Activated CD4-positive, alpha-beta T cell treated with anti-CD3 and anti-CD28 coated beads, Interleukin-10, Interleukin-2, amounts not matched to agents 100 ng/mL and 50 ng/mL, durations not matched to agents 16 hours and 8 hours (primary cell): ENCODE data around the gene TBC1D4.
A peak's percentile ranks its signal among the peaks of the same experiment; 100 is the strongest.

Experiments
- DNase-seq: peaks from one replicate; pipeline ENCODE4 v3.0.0-alpha.2; 2020

TBC1D4 gene

GRCh38 chr13:75482070-75482819 is at the start of gene TBC1D4:
Gene TBC1D4 (minus strand): TSS chr13:75482169. CDS start chr13:75481767, 402 bp downstream.
- peak; percentile 81 for DNase-seq

- peak; percentile 4 for DNase-seq
Measured at GRCh38 chr13:75530549-75530961, 48.6 kb upstream of the TBC1D4 start.

- no peak for DNase-seq
Measured at GRCh38 chr13:75521956-75522355, 40.0 kb upstream of the TBC1D4 start.

- DNase-seq, result no peak
Measured at GRCh38 chr13:75518439-75519088, 36.6 kb upstream of the TBC1D4 start.

- no peak for DNase-seq
Measured at GRCh38 chr13:75514080-75514995, 32.4 kb upstream of the TBC1D4 start.

GRCh38 chr13:75513271-75513670 is 31.3 kb upstream of the TBC1D4 start:
- no peak for DNase-seq

- DNase-seq, result no peak
Measured at GRCh38 chr13:75512253-75512652, 30.3 kb upstream of the TBC1D4 start.

- DNase-seq, result no peak
Measured at GRCh38 chr13:75511051-75511625, 29.2 kb upstream of the TBC1D4 start.

- DNase-seq, result no peak
Measured at GRCh38 chr13:75508002-75508548, 26.1 kb upstream of the TBC1D4 start.

GRCh38 chr13:75507027-75508001 is 25.3 kb upstream of the TBC1D4 start:
- no peak for DNase-seq

- no peak for DNase-seq
Measured at GRCh38 chr13:75506018-75506417, 24.0 kb upstream of the TBC1D4 start.

GRCh38 chr13:75505327-75505726 is 23.4 kb upstream of the TBC1D4 start:
- no peak for DNase-seq

GRCh38 chr13:75495938-75496337 is 14.0 kb upstream of the TBC1D4 start:
- no peak for DNase-seq

- no peak for DNase-seq
Measured at GRCh38 chr13:75494491-75494890, 12.5 kb upstream of the TBC1D4 start.

GRCh38 chr13:75493156-75493555 is 11.2 kb upstream of the TBC1D4 start:
- no peak for DNase-seq

- no peak for DNase-seq
Measured at GRCh38 chr13:75492389-75492788, 10.4 kb upstream of the TBC1D4 start.

GRCh38 chr13:75491376-75491775 is 9.4 kb upstream of the TBC1D4 start:
- DNase-seq, result no peak

- peak; percentile 68 for DNase-seq
Measured at GRCh38 chr13:75489502-75490263, 7.7 kb upstream of the TBC1D4 start.

GRCh38 chr13:75486146-75487062 is 4.4 kb upstream of the TBC1D4 start:
- peak; percentile 25 for DNase-seq
